Activated T-cell treated with anti-CD3 and anti-CD28 coated beads, Interleukin-2, amount 50 U/mL, for 24 hours (primary cell): ENCODE measurements around the gene RTKN.

Source experiments
- DNase-seq: peaks from one replicate; pipeline ENCODE4 v3.0.0-alpha.2; 2020
- H3K27ac Mint-ChIP-seq: 2 replicates; pipeline ENCODE4 v1.8.0; 2020; ENCODE audit warnings: mild to moderate bottlenecking, mixed read lengths
- H3K27me3 Mint-ChIP-seq: 2 replicates; pipeline ENCODE4 v1.8.0; 2020; ENCODE audit warnings: mixed read lengths
- H3K36me3 Mint-ChIP-seq: 2 replicates; pipeline ENCODE4 v1.8.0; 2020; ENCODE audit warnings: low read depth, mixed read lengths
- H3K4me1 Mint-ChIP-seq: 2 replicates; pipeline ENCODE4 v1.8.0; 2020; ENCODE audit warnings: low read depth, mixed read lengths
- H3K4me3 Mint-ChIP-seq: 2 replicates; pipeline ENCODE4 v1.8.0; 2020; ENCODE audit warnings: mild to moderate bottlenecking, moderate library complexity, mixed read lengths
- H3K9me3 Mint-ChIP-seq: 2 replicates; pipeline ENCODE4 v1.8.0; 2020; ENCODE audit warnings: mixed read lengths

The RTKN gene

DNA sequence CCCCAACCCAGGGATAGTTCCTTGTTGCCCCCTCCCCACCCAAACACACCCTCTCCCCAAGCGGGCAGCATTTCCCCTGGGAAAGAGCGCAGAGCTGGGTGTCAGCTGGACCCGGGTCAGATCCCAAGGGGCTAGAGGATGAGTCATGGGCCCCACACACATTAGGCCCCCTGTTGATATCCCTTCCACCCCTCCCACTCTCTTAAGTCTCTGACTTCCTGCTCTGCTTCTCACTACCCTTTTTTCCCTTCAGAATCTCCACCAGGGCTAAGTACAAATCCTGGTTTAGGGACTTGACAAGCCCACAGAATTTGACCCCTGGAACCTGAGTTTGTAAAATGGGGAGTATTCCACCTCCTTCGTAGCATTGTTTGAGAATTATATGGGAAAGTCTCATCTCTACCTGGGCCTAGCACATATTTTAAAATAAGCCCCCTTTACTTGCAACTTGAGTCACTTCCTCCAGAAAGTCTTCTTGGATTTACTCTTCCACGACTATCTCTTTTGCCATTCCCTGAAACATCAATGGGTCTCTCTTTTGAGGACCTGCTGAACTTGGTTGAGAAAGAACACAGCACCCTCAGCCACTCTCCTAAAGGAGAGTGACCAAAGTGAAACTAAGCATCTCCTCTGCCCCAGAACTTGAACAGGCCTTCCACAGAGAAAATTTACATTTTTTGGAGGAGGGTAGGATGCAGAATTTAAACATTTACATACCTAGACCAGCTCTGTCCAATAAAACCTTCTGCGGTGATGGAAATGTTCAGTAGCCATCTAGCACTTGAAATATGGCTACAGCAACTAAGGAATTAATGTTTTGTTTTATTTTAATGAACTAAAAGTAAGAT lies 4.7 kb downstream of the RTKN start:
- no peaks in the 10 kb centered on the region for H3K9me3 Mint-ChIP-seq
- no peak overlapping the region for H3K27ac Mint-ChIP-seq
- no peak overlapping the region for H3K4me3 Mint-ChIP-seq
- H3K36me3 Mint-ChIP-seq = no peaks in the 10 kb centered on the region
- no peak for DNase-seq
- H3K4me1 Mint-ChIP-seq = peaks cover 11% of the 10 kb centered on the region
- H3K27me3 Mint-ChIP-seq = peaks cover 32% of the 10 kb centered on the region

- Mint-ChIP-seq H3K27ac (no peak overlapping the region), H3K9me3 (no peaks in the 10 kb centered on the region), H3K4me3 (no peak overlapping the region), H3K36me3 (no peaks in the 10 kb centered on the region), H3K27me3 (peaks cover 27% of the 10 kb centered on the region), H3K4me1 (peaks cover 10% of the 10 kb centered on the region)
- DNase-seq = no peak
Measured at GRCh38 chr2:74436111-74436805, 5.5 kb downstream of the RTKN start.

DNA sequence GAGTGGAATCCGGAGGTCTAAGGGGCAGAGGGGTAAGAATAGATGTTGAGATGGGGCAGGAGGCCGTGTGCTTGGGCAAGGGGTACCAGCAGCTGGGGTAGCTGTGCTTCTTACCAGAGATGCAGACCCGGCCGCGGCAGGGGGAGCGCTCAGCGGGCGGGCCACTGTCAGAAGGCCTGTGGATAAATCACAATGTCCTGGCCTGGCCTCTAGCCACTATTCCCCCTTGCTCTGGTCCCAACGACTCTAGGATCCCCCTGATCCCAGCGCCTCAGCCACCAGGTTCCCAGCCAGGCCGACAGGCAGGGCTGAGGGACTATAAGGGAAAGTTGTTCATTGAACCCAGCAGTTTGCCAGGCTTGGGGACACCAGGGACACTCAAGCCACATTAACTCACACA lies 11.2 kb downstream of the RTKN start:
- no peaks in the 10 kb centered on the region for H3K9me3 Mint-ChIP-seq
- H3K4me1 Mint-ChIP-seq = no peaks in the 10 kb centered on the region
- no peak for DNase-seq
- H3K36me3 Mint-ChIP-seq = peaks cover 13% of the 10 kb centered on the region
- H3K27me3 Mint-ChIP-seq = no peaks in the 10 kb centered on the region
- no peak overlapping the region for H3K27ac Mint-ChIP-seq
- no peak overlapping the region for H3K4me3 Mint-ChIP-seq

- no peak overlapping the region for H3K4me3 Mint-ChIP-seq
- H3K9me3 Mint-ChIP-seq = no peaks in the 10 kb centered on the region
- no peak for DNase-seq
- no peak overlapping the region for H3K27ac Mint-ChIP-seq
- H3K36me3 Mint-ChIP-seq = peaks cover 20% of the 10 kb centered on the region
- H3K27me3 Mint-ChIP-seq = no peaks in the 10 kb centered on the region
- H3K4me1 Mint-ChIP-seq = no peaks in the 10 kb centered on the region
Measured at GRCh38 chr2:74429487-74430451, 12.0 kb downstream of the RTKN start.

- no peak overlapping the region for H3K27ac Mint-ChIP-seq
- peaks cover 27% of the 10 kb centered on the region for H3K36me3 Mint-ChIP-seq
- DNase-seq = no peak
- no peaks in the 10 kb centered on the region for H3K9me3 Mint-ChIP-seq
- no peaks in the 10 kb centered on the region for H3K27me3 Mint-ChIP-seq
- no peak overlapping the region for H3K4me3 Mint-ChIP-seq
- no peaks in the 10 kb centered on the region for H3K4me1 Mint-ChIP-seq
Measured at GRCh38 chr2:74428675-74429074, 13.1 kb downstream of the RTKN start.

DNA sequence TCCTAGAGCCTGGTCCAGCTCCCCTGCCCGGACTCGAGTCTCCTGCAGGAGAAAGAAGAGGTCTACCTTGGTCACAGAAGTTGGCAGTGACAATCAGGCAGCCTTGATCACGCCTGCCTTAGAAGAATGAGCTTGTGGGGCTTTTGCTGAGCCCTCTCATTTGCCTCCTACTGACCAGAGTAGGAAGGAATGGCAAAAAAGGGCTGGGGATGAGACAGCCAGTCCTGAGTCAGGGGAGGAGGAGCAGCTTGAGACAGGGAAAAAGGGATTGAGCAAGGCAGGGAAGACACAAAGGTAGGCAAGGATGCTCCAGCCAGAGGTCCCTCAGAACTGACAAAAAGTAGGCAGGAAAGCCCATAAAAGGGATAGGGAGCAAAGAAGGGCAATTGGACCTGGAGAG lies 14.2 kb downstream of the RTKN start:
- no peaks in the 10 kb centered on the region for H3K9me3 Mint-ChIP-seq
- H3K4me1 Mint-ChIP-seq = peaks cover 7% of the 10 kb centered on the region
- no peaks in the 10 kb centered on the region for H3K27me3 Mint-ChIP-seq
- no peak overlapping the region for H3K4me3 Mint-ChIP-seq
- peaks cover 30% of the 10 kb centered on the region for H3K36me3 Mint-ChIP-seq
- DNase-seq = no peak
- H3K27ac Mint-ChIP-seq = no peak overlapping the region

- Mint-ChIP-seq H3K4me1 (peaks cover 12% of the 10 kb centered on the region), H3K27ac (no peak overlapping the region), H3K36me3 (peaks cover 35% of the 10 kb centered on the region), H3K27me3 (no peaks in the 10 kb centered on the region), H3K9me3 (no peaks in the 10 kb centered on the region), H3K4me3 (no peak overlapping the region)
- no peak for DNase-seq
Measured at GRCh38 chr2:74426181-74426758, 15.5 kb downstream of the RTKN start.

DNA sequence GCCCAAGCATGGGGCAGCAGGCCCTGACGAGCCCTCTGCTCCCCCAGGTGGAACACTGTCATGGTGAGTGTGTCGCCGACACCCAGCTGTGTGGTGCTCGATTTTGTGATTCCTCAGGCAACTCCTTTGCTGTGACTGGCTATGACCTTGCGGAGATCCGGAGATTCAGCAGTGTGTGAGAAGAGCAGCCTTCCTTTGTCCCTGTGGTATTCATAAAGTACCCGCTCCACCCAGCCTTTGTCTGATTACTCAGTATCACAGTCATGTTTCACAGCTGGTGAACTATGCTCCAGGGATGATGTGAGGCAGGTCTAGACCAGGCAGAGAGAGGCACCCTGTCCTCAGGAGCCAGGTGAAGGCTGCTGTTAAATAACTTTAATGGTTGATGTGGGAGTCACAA lies 16.2 kb downstream of the RTKN start:
- Mint-ChIP-seq H3K4me1 (peaks cover 18% of the 10 kb centered on the region), H3K9me3 (no peaks in the 10 kb centered on the region), H3K36me3 (peaks cover 35% of the 10 kb centered on the region), H3K4me3 (no peak overlapping the region), H3K27me3 (no peaks in the 10 kb centered on the region), H3K27ac (no peak overlapping the region)
- no peak for DNase-seq

DNA sequence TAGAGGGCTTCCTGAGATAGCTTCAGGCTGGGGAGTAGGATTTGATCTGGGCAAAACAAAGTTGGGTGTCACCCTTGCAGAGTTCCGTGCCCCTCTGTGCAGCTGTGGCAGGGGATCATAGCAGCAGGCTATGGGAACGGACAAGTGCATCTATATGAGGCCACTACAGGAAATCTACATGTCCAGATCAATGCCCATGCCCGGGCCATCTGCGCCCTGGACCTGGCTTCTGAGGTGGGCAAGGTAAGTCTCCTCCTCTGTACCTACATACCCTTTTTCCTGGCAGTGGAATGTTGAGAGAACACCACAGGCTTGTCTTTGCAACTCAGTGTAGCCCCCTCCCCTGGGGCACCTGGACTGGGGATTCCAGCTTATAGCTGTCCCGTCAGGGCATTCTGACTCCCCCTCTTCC lies 16.7 kb downstream of the RTKN start:
- H3K27ac Mint-ChIP-seq = no peak overlapping the region

DNA sequence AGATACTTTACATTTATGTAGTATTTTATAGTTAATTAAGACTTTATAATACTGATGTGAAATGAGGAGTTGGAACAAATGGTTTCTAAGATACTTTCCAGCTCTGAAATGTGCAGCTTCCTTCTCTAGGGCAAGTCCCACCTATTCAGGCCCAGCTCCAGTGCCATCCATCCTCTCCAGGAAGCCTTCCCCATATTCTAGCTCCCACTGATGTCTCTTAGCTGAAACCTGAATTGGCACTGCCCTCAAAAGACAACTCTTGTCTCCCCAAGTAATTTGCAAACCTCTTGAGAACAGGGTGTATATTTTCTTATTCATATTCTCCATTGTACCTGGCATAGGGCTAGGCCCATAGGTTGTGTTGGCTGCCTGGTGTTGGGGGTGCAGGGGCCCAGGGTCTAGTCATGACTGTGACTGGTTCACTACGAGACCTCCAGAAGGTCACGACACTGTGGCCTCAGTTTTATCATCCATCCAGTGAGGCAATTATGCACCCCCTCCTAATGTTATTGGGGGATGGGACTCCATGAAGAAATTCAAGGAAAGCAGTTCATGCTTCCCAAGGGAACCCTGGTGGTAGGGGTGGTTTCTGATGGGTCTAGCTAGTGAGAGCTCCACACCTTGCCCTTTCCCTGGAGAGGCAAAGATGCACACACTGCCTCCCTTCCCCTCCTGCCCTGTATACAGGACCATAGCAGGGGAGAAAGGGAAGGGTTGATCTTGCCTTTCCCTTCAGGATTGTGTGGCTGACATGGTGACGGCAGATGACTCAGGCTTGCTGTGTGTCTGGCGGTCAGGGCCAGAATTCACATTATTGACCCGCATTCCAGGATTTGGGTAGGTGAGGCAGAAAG lies 17.4 kb downstream of the RTKN start:
- Mint-ChIP-seq H3K27me3 (no peaks in the 10 kb centered on the region), H3K4me1 (peaks cover 25% of the 10 kb centered on the region), H3K4me3 (no peak overlapping the region), H3K27ac (no peak overlapping the region), H3K36me3 (peaks cover 35% of the 10 kb centered on the region), H3K9me3 (no peaks in the 10 kb centered on the region)
- DNase-seq = no peak

More for the DNA sequence above, 16.7 kb downstream of the RTKN start:
- no peak overlapping the region for H3K4me3 Mint-ChIP-seq
- H3K27me3 Mint-ChIP-seq = no peaks in the 10 kb centered on the region
- peaks cover 35% of the 10 kb centered on the region for H3K36me3 Mint-ChIP-seq
- no peak for DNase-seq
- H3K4me1 Mint-ChIP-seq = peaks cover 23% of the 10 kb centered on the region
- H3K9me3 Mint-ChIP-seq = no peaks in the 10 kb centered on the region

DNA sequence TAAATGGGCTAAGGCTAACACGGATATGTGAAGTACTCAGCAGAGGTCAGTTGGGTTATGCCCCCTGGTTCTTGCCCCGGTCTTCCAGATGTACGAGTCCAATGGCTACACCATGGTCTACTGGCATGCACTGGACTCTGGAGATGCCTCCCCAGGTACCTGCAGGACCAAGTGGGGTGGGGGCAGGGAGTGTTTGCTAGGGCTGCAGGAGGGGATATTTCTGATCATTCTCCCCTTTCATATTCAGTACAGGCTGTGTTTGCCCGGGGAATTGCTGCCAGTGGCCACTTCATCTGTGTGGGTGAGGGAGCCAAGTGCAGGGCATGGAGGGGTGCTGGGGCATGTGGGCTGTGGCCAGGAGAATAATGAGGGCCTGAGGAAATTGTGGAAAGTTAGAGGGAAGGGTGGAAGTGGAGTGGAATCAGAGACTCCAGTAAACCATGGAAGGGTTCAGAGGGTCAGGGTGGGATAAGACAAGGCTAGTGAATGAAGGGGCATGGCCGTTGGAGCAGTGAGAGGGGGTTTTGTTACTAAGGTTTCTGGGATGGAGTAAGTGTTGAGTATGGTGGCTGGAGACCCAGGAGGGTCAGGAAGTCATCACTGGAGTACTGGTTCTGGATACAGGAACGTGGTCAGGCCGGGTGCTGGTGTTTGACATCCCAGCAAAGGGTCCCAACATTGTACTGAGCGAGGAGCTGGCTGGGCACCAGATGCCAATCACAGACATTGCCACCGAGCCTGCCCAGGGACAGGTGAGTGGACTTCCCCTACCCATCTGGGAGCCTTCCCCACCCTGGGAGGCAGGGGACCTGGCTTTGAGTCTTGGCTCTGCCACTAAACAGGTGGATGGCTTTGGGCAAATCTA lies 18.3 kb downstream of the RTKN start:
- H3K36me3 Mint-ChIP-seq = peaks cover 35% of the 10 kb centered on the region
- H3K27ac Mint-ChIP-seq = peak overlapping the region; percentile 75
- H3K27me3 Mint-ChIP-seq = no peaks in the 10 kb centered on the region
- H3K4me1 Mint-ChIP-seq = peaks cover 25% of the 10 kb centered on the region
- H3K4me3 Mint-ChIP-seq = peak overlapping the region; percentile 98
- no peaks in the 10 kb centered on the region for H3K9me3 Mint-ChIP-seq
- no peak for DNase-seq

GRCh38 chr2:74421221-74421870 lies 20.4 kb downstream of the RTKN start, which contains the start of the genes C2orf81 and WDR54:
TSS of gene C2orf81 (minus strand) at chr2:74421619. CDS start at chr2:74421560, 59 bp downstream.
TSS of gene WDR54 (plus strand) at chr2:74421730. CDS start at chr2:74422154, 424 bp downstream.
- peak; percentile 96 for DNase-seq
- no peaks in the 10 kb centered on the region for H3K9me3 Mint-ChIP-seq
- peaks cover 29% of the 10 kb centered on the region for H3K36me3 Mint-ChIP-seq
- H3K27ac Mint-ChIP-seq = peak within 1 kb of the TSS; percentile 99
- peak within 1 kb of the TSS; percentile 98 for H3K4me3 Mint-ChIP-seq
- peaks cover 29% of the 10 kb centered on the region for H3K4me1 Mint-ChIP-seq
- no peaks in the 10 kb centered on the region for H3K27me3 Mint-ChIP-seq
